Dermis blood vessel endothelial cell (primary cell): Measurements from ENCODE around the gene GOPC. TPM values are rescaled to one million over a fixed set of nuclear protein-coding genes. Genes with fewer than 3 reads are reported as not detected.
"Not testable (repeated sequence)": the region's sequence is repeated elsewhere in the genome, so short reads cannot be mapped to it uniquely, and the experiment has no call there.

ENCODE experiments used
- DNase-seq: peaks from one replicate; pipeline ENCODE4 v3.0.0; 2010
- total RNA-seq: library from RNA; depleted of rRNA; stranded (reverse); fragments of >200 nt; gene quantifications from 2 replicates; pipeline ENCODE4 v1.2.3, GENCODE V29; 2014

The GOPC gene
- total RNA-seq, 1 donor from 2014 or later: 41.7 TPM

- peak; percentile 73 for DNase-seq
Measured at GRCh38 chr6:117548797-117549301, 53.5 kb downstream of the GOPC start.

DNA sequence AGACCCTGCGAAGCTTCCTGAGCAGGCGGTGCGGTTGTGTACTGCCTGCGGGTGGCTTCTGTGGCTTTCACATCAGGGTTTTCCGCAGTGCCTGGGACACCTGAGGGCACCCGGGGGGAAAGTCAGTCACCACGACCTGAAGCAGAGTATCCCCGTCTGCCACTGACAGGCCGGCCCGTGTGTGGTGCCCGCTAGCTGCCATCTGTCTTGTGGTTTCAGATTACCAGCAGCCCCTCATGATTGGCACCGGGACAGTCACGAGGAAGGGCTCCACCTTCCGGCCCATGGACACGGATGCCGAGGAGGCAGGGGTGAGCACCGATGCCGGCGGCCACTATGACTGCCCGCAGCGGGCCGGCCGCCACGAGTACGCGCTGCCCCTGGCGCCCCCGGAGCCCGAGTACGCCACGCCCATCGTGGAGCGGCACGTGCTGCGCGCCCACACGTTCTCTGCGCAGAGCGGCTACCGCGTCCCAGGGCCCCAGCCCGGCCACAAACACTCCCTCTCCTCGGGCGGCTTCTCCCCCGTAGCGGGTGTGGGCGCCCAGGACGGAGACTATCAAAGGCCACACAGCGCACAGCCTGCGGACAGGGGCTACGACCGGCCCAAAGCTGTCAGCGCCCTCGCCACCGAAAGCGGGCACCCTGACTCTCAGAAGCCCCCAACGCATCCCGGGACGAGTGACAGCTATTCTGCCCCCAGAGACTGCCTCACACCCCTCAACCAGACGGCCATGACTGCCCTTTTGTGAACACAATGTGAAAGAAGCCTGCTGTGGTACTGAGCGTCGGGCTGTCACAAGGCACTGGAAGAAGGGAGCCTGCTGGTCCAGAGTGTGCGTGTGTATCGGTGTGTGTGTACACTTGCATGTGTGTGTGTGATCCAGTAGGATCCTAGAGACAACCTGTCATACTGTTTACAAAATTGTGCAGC lies 54.4 kb downstream of the GOPC start:
- DNase-seq: peak; percentile 74

- no peak for DNase-seq
Measured at GRCh38 chr6:117546674-117547073, 55.6 kb downstream of the GOPC start.

DNA sequence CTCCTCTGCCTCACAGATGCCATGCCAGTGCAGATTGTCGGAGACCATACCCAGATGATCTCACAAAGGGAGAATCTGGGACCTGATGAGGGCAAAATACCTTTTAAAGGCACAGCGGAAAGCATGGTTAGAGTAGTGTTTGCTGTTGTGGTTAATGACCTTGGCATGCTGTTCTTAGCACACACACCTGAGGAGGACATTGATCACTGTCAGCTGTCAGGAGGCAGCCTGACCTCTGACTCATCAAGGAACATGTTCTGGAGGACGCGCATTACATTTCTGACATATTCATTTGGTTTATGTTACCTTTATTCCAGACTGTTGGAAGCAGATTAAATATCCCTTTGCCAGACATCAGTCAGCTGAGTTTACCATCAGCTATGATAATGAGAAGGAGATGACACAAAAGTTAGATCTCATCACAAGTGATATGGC lies 57.1 kb downstream of the GOPC start:
- no peak for DNase-seq

DNA sequence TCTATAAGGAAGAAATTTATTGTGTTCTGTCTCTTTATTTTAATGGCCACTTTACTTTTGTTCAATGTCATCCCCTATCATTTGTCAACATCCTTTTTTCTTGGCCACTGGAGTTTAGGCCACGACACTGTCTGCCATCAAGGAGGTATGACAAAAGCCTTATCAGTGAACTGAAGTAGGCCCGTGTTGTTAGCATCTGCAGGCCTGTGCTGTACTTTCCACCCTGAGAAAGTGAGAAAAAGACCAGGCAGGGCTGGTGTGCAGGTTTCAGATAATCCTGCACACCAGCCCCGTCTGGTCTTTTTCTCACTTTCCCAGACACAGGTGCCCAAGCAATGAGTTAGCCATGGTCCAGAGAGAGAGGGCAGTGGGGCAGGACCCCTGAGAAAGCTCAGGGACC lies 57.6 kb downstream of the GOPC start:
- no peak for DNase-seq

DNA sequence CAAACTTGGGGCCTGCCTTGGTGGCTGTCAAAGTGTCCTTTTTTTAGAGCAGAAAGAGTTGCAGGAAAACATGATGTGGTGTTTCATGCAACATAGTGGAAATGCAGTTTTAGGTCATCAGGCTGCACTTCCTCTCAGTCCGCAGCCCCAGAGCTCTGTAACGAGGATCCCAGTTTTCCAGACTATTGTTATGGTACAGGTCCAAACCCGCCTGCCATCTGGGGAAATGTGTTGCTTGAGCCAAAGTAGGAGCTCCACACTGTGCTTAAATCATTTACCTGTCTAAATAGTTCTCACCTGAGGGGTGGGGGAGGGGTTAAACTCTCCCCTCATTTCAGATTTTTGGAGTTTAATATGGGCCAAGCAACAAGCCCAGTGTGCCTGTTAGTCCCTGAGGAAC lies 59.8 kb downstream of the GOPC start:
- no peak for DNase-seq

DNA sequence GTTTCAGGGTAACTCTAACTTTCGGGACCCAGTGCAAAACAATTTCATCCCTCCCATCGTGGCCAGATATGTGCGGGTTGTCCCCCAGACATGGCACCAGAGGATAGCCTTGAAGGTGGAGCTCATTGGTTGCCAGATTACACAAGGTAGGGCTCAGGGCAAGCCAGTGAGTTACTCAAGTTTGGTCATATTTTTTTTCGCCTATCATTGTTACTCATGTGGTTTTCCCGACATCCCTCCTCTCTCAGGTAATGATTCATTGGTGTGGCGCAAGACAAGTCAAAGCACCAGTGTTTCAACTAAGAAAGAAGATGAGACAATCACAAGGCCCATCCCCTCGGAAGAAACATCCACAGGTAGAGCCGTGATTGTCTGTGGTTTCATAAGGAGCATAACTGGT lies 61.6 kb downstream of the GOPC start:
- DNase-seq: no peak

DNA sequence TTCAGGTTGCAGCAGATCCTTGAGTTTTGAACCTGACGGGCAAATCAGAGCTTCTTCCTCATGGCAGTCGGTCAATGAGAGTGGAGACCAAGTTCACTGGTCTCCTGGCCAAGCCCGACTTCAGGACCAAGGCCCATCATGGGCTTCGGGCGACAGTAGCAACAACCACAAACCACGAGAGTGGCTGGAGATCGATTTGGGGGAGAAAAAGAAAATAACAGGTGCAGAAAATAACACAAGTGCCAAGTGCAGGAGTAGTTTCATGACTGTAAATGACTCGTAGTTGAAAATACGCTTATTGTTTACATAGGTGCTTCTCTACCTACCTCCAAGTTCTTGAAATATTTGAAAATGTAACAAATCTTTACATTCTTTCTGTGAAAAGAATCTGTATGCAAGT lies 63.7 kb downstream of the GOPC start:
- no peak for DNase-seq

GRCh38 chr6:117536317-117536716 lies 66.0 kb downstream of the GOPC start:
- no peak for DNase-seq

DNA sequence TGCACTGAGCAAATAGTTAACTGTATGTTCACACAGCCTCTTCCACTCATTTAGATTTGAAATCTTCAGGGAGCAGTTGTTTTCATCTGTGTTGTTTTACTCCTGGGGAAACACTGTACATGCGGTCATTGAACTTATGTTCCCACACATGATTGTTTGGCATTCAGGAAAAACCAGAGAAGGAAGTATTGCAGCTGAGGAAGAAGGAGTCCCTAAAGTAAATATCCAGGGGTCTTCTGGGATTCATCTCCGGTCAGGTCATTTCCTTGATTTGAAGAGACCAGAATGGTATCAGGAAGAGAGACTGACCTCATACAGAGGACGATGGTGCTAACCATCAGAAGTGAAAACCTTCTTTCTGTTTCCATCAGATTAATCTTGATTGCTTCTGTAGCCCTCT lies 67.3 kb downstream of the GOPC start:
- peak; percentile 77 for DNase-seq

- DNase-seq: no peak
Measured at GRCh38 chr6:117533775-117534174, 68.5 kb downstream of the GOPC start.

GRCh38 chr6:117531809-117532725 lies 70.2 kb downstream of the GOPC start:
- no peak for DNase-seq

- no peak for DNase-seq
Measured at GRCh38 chr6:117531346-117531745, 71.0 kb downstream of the GOPC start.

DNA sequence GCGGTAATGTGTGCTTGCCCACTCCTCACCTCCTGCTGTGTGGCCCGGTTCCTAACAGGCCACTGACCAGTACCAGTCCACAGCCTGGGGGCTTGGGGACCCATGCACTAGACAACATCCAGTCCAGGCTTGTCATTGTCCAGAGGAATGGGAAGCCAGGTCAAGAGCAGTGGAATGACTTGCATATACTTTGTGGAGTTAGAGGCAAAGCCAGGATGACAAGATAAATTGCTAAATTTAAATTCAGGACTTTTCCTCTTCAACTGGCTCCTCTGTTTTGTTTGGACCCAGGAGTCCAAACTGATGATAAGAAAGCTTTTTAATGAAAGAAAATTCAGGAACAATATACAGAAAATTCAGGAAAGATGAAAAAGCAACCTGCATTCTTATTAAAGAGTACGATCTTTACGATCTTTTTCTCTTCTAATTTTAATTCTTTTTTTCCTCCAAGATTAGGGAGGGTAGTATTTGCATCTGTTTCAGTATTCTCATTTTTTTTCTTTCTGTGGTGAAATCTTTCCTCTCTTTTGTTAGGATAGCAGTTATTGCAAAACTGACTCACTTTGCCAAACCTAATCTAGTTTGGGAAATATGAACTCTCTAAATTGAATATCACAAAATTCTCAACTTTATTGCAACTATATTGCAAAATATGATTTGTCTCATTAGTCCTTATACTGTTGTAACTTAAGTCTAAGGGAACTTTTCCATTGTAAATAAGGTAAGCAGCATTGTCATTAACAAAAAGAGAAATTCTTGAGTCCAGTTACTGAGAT lies 71.7 kb downstream of the GOPC start:
- no peak for DNase-seq

DNA sequence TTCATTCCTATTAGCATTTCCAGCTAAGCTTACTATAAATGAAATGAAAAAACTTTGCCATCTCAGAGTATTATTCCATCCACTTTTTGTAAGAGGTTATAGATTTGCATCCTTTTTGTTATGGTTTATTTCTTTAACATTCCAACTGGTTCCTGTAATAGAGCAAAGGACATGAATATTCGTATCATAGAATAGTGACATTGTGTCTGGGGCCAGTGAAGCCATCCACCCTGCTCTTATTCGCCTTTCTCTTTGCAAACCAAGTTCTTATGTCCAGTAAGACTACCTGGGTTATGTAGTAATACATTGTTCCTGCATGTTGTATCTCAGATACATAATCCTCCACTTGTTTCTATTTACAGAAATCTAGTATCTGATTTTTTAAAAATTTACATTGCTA lies 76.7 kb downstream of the GOPC start:
- DNase-seq: no peak

- no peak for DNase-seq
Measured at GRCh38 chr6:117521791-117522502, 80.4 kb downstream of the GOPC start.

DNA sequence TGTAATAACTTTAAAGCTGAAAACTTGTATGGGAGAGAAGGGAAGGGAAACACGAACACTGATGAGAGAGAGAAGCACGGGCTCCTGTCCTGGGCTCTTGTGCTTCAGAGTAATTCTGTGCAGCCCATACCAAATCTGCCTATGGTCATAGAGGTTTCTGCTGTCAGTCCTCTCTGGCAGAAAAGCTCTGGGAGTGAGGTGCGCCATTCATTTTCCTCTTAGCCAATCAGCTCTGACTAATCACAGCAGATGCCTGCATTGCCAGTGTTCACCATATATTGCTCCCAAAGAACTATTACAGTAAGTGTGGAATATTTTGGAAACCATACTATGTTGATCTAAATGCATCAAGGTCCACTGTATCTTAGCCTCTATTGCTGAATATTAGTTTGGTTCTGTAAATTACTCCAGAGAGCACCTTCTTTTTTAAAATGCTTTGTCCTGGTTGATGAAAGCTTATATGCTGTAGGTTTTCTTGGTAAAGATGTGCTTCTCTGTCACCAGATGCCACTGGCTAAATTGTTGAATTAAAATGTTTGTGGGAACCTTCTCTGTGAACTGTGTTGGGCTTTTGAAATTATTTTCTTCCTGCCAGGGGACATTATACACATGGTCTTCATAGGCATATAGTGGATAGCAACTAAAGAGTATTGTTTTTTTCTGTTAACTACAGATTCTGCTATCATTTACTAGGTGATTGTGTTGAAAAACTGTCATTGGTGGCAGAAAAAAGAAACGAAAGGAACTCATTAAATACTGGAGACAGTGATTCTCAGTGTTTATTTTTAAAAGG lies 81.5 kb downstream of the GOPC start:
- DNase-seq: no peak

DNA sequence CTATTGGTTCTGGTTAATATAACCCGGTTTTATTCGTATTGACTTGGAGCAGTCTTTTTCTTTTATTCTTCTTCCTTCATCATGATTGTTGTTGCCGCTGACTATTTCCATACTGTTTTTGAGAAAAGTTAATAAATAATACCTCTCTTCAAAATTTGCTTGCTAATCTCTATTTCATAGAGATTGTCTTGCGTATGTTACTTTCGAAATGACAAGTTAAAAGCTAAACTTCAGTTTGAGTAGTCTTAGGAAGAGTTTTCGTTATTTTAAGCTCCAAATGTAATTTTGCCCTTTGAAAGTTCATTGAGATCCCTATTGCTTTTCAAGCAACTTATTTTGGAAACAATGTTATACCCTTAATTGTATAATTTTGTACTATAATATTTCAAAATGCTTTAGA lies 83.4 kb downstream of the GOPC start:
- DNase-seq: no peak

GRCh38 chr6:117517995-117518394 lies 84.3 kb downstream of the GOPC start:
- DNase-seq: not testable (repeated sequence)

DNA sequence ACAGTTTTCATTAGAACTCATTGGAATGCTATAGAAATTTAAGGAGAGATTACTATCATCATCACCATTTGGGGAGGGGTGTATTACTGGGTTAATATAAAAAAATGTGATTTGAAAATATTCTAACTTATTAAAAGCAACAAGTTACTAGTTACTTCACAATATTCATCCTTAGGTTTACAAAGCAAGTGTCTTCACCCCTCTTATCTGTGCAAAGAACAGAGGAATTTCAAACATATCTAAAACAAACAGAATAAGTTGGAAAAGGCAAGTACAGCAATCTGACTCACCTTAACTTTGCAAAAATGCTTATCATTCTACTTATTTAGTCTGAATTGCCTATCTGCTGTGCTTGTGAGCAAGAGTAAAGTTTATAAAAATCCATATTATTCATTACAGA lies 87.0 kb downstream of the GOPC start:
- no peak for DNase-seq

- no peak for DNase-seq
Measured at GRCh38 chr6:117514655-117515054, 87.7 kb downstream of the GOPC start.
